HFF-Myc (cell line): ENCODE results near the gene URGCP.

ENCODE experiments used
- DNase-seq: peaks from one replicate; pipeline ENCODE4 v3.0.0-alpha.2; 2011; ENCODE audit warnings: low read depth; ENCODE audit errors: extremely low read depth
- H3K4me3 ChIP-seq: replicated peaks from 2 replicates; pipeline ENCODE4 v1.5.1; 2011; ENCODE audit warnings: low read depth, mild to moderate bottlenecking, control low read depth, low read length
- TF ChIP-seq, protein P1 (sequence below): IDR thresholded peaks from 2 replicates; pipeline ENCODE4 v1.5.1; 2012; ENCODE audit warnings: mild to moderate bottlenecking, low read depth, low read length, control low read depth; ENCODE audit errors: missing control alignments

Gene URGCP, protein sequence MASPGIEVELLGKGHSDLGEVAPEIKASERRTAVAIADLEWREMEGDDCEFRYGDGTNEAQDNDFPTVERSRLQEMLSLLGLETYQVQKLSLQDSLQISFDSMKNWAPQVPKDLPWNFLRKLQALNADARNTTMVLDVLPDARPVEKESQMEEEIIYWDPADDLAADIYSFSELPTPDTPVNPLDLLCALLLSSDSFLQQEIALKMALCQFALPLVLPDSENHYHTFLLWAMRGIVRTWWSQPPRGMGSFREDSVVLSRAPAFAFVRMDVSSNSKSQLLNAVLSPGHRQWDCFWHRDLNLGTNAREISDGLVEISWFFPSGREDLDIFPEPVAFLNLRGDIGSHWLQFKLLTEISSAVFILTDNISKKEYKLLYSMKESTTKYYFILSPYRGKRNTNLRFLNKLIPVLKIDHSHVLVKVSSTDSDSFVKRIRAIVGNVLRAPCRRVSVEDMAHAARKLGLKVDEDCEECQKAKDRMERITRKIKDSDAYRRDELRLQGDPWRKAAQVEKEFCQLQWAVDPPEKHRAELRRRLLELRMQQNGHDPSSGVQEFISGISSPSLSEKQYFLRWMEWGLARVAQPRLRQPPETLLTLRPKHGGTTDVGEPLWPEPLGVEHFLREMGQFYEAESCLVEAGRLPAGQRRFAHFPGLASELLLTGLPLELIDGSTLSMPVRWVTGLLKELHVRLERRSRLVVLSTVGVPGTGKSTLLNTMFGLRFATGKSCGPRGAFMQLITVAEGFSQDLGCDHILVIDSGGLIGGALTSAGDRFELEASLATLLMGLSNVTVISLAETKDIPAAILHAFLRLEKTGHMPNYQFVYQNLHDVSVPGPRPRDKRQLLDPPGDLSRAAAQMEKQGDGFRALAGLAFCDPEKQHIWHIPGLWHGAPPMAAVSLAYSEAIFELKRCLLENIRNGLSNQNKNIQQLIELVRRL

GRCh38 chr7:43906331-43907010, at the start of gene URGCP:
Gene URGCP, minus strand, starts transcription at chr7:43906596. Its CDS starts 21 bp downstream, at chr7:43906575.
- no peak for DNase-seq
- TF ChIP-seq, protein P1, sequence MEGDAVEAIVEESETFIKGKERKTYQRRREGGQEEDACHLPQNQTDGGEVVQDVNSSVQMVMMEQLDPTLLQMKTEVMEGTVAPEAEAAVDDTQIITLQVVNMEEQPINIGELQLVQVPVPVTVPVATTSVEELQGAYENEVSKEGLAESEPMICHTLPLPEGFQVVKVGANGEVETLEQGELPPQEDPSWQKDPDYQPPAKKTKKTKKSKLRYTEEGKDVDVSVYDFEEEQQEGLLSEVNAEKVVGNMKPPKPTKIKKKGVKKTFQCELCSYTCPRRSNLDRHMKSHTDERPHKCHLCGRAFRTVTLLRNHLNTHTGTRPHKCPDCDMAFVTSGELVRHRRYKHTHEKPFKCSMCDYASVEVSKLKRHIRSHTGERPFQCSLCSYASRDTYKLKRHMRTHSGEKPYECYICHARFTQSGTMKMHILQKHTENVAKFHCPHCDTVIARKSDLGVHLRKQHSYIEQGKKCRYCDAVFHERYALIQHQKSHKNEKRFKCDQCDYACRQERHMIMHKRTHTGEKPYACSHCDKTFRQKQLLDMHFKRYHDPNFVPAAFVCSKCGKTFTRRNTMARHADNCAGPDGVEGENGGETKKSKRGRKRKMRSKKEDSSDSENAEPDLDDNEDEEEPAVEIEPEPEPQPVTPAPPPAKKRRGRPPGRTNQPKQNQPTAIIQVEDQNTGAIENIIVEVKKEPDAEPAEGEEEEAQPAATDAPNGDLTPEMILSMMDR, result no peak
- peak within 1 kb of the TSS; percentile 67 for H3K4me3 ChIP-seq

DNA sequence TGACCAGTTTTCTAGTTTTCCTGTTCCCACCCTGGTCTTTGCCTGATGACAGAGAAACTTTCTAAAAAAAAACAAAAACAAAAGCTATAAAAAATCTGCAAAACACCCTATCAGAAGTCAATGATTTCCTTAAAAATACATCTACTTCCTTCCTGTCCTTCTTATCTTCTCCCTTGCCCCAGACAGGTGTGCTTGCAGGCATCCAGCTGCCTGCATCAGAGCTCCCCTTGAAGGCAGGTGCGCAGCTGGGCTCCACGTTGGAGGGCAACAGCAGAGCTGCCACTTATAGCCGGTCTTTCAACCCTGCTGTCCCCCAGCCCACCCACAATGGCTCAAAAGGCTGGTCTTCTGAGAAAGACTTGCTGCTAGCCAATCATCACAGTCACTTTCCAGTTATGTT, 49.6 kb upstream of the URGCP start:
- no peak for DNase-seq
- no peak overlapping the region for H3K4me3 ChIP-seq
- TF ChIP-seq, protein P1, result no peak

- TF ChIP-seq, protein P1, result peak; percentile 59
- H3K4me3 ChIP-seq, result no peak overlapping the region
- peak; percentile 37 for DNase-seq
Observed at GRCh38 chr7:43954524-43955228, 48.3 kb upstream of the URGCP start.

GRCh38 chr7:43953071-43953470, 46.7 kb upstream of the URGCP start:
- H3K4me3 ChIP-seq, result no peak overlapping the region
- TF ChIP-seq, protein P1, result no peak
- no peak for DNase-seq

DNA sequence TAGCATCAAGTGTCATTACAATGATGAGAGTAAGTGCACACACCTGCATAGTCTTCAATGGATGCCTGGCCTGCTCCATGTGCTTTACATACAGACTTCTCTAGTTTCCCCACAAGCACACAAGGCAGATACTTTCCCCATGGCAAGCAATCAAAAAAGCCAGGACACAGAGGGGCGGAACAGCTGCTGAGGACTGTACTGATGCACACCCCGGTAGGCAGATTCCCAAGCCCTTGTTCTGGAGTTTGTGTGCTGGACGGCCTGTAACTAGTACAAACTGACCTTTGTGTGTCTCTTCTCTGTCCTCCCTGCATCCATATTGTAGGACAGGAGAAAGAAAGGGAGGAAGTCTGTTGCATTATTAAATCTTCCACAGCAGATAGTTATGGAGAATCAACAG, 45.6 kb upstream of the URGCP start:
- TF ChIP-seq, protein P1, result no peak

GRCh38 chr7:43944286-43944685, 37.9 kb upstream of the URGCP start:
- TF ChIP-seq, protein P1, result no peak
- DNase-seq, result no peak
- no peak overlapping the region for H3K4me3 ChIP-seq

More for the DNA sequence above, 45.6 kb upstream of the URGCP start:
- H3K4me3 ChIP-seq, result no peak overlapping the region
- no peak for DNase-seq
